Activated CD8-positive, alpha-beta memory T cell treated with anti-CD3 and anti-CD28 coated beads, Interleukin-2, amount 50 U/mL, for 48 hours (primary cell): ENCODE results near the gene SAMM50.
"Not testable (repeated sequence)": the region's sequence is repeated elsewhere in the genome, so short reads cannot be mapped to it uniquely, and the experiment has no call there.

Experiments
- DNase-seq: peaks from one replicate; pipeline ENCODE4 v3.0.0-alpha.2; 2020

SAMM50 gene

DNA sequence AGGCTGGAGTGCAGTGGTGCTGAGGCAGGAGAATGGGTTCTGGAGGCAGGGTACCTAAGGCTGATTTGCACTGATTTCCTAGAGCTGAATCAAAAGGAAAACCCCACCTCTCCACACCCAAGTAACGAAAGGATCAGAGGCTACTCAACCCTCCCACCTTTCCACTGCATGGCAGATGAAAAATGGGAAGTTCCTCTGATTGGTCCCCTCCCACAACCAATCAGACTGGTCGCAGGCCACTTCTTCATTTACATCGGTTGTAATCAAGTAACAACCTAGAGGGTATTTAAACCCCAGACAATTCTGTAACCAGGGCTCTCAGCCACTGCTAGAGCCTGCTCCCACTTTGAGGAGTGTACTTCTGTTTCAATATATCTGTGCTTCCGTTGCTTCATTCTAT, 50.3 kb downstream of the SAMM50 start:
- no peak for DNase-seq

DNA sequence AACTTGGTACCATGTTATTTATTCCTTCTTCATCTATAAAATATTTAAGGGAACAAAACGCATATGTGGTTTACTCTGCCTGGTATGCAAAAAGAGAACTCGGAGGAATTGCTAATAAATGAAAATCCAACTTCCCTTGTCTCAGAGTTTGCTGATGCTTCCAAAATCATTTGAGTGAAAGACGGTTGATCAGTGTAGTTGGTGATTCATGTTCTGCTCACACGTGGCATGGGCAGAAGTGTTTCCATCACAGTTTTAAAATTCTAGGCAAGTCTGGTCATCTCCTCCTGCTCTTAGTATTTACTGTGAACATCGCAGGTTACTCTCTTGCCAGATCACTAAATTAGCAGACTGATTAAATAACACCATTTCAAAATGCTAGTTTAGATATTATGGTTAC, 56.9 kb downstream of the SAMM50 start:
- no peak for DNase-seq

DNA sequence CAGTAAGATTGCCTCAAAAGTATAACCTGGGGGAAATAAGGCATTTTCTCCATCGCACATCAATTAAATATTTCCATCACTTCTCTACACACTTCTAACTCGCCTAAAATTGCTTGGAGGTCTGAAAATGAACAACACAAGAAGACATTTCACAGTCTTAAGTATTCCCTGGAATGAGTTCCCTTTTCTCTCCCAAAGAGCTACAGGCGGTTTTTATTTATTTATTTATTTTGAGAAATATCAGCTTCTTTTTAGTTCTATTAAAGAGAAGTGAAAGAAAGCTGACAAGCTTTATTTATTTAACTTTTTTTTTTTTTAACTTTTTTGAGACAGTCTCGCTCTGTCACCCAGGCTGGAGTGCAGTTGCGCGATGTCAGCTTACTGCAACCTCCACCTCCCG, 57.3 kb downstream of the SAMM50 start:
- DNase-seq = no peak

DNA sequence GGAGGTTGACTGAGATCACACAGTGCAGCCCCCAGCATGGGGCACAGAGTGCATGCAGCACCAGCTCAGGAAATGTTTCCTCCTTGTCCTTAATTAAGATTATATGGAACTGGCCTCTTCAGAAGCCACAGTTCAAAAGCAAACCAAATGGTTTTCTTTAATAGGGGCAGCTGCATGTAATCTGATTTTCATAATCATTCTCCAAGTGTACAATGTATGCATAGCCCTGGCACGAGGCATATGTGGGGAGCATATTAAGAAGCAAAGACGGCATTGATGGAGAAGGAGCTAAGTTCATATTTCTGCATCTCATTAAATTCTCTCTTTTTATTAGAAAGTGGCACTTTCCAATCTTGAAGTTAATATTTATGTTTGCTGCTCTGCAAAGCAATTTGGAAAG, 59.0 kb downstream of the SAMM50 start:
- DNase-seq = no peak

DNA sequence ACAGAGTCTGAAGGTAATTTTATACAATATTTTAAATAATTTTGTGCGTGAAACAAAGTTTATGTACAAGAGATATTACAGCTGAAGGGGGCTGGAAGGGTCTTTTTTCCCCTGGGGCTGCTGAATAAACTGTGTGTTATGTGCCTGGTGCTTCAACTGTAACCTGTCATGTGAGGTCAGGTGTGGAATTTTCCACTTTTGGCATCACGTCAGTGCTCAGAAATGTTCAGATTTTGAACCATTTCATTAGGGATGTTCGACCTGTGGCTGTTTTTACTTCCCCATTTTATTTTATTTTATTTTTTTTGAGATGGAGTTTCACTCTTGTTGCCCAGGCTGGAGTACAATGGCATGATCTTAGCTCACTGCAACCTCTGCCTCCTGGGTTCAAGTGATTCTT, 61.3 kb downstream of the SAMM50 start:
- DNase-seq = not testable (repeated sequence)

DNA sequence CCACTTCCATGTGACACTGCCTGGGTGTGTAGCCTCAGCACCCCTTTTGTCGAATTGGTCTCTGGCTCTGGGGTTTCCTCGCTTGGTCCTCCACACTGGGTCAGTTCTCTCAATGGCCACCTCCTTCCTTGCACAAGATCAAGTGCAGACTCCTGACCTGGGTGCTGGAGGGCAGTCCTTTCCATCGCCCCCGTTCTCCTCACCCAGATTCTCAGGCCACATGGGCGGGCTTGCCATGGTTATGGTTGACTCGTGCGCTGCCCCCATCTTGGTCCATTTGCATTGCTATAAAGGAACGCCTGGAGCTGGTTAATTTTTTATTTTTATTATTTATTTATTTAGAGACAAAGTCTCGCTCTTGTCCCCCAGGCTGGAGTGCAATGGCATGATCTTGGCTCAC, 63.4 kb downstream of the SAMM50 start:
- no peak for DNase-seq

DNA sequence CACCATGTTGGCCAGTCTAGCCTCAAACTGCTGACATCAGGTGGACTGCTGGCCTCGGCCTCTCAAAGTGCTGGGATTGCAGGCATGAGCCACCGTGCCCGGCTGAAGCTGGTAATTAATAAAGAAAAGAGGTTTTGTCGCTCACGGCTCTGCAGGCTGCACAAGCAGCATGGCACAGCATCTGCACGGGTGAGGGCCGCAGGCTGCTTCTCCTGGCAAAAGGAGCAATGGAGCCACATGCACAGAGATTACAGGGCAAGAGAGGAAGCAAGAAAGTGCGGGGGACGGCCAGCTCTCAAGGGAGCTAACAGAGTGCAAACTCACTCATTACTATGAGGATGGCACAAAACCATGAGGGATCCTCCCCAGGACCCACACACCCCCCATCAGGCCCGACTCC, 64.2 kb downstream of the SAMM50 start:
- no peak for DNase-seq

DNA sequence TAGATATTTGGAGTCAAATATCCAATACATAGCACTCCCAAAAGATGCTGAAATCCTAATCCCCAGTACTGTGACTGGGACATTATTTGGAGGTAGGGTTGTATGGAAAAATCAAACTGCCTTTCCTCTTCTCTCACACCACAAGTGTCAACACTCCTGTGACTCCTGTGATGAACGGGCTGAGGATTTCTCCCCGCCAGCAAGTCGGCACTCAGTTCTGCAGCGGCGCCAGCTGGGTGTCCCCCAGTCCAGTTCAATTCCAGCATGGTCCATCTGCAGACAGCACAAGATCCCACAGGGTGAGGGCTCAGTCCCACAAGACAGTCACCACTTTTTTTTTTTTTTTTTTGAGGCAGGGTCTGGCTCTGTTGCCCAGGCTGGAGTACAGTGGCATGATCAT, 64.6 kb downstream of the SAMM50 start:
- DNase-seq = no peak

DNA sequence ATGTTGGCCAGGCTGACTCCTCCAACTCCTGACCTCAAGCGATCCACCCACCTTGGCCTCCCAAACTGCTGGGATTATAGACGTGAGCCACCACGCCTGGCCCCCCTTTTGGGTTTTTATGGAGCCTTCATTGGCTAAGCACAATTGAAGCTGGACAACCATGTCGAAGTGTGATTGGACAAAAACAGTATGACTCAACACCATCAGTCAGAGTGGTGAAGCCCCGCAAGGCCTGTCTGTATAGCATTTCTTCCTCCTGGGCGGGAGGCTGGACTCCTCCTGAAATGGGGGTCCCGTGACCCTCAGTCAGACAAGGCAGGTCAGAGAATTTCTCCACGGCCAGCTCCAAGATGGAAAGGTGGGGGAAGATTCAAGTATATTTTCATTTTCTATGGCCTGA, 65.7 kb downstream of the SAMM50 start:
- DNase-seq = no peak

DNA sequence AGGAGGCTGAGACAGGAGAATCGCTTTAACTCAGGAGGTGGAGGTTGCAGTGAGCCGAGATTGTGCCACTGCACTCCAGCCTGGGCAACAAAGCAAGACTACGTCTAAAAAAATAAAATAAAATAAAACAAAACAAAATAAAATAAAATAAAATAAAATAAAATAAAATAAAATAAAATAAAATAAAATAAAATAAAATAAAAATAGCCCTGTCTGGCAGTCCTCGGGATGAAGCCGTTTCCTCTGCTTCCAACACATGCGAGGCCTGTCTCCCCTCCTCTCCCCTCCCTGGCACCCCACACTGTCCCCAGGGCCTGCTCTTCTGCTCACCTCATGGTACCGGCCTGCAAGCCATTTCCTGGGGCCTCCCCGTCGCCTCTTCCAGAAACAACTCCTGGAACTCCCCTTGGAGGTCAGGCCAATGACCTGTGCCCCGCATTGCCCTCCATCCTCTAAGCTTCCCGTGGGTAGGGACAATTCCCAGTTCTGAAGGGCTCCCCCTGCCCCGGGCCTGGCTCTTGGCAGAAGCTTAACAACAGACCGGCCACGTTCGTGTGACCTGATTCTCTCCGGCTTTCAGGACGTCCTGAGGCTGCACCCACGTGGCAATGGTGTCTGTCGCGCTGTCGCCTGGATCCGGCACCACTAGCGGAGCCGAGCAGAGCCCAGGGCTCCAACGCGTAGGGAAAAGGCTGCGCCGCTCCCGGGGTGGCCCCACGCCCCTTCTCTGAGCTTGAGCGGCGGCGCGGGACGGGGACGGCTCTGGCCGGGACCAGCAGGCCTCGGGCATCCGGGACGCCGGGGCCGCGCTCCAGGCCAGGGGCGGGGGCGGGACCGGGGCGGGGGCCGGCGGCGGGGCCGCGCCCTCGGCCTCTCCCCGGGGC, 68.4 kb downstream of the SAMM50 start:
- DNase-seq = peak; percentile 78

DNA sequence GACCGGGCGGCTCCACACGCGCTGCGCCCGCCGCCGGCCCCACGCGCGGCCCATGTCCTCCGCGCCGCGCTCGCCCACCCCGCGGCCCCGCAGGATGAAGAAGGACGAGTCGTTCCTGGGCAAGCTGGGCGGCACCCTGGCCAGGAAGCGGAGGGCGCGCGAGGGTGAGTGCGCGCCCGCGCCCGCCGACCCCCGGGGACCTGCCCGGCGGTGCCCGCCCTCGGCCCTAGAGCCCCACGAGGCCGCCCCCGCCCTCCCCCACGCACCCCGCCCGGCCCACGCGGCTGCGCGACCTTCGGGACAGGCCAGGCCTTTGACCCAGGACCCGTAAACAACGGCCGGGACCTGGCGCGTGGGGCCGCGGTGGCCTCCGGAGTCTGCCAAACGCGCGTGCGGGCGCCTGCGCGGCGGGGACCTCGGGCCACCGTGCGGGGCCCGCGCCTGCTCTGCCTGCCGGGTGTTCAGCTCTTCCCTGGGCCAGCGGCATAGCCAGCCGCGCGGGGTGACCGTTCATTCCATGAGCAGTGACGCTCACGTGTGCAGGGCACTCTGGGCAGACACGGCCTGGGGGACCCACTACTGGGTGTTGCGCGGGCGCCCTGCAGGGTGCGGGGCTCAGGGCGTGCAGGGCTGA, 69.2 kb downstream of the SAMM50 start, which contains the start of gene PARVB:
Gene PARVB (plus strand): TSS at position 15 of the 634 bp plus-strand sequence. CDS start 38 bp downstream, at position 53.
- peak; percentile 65 for DNase-seq

DNA sequence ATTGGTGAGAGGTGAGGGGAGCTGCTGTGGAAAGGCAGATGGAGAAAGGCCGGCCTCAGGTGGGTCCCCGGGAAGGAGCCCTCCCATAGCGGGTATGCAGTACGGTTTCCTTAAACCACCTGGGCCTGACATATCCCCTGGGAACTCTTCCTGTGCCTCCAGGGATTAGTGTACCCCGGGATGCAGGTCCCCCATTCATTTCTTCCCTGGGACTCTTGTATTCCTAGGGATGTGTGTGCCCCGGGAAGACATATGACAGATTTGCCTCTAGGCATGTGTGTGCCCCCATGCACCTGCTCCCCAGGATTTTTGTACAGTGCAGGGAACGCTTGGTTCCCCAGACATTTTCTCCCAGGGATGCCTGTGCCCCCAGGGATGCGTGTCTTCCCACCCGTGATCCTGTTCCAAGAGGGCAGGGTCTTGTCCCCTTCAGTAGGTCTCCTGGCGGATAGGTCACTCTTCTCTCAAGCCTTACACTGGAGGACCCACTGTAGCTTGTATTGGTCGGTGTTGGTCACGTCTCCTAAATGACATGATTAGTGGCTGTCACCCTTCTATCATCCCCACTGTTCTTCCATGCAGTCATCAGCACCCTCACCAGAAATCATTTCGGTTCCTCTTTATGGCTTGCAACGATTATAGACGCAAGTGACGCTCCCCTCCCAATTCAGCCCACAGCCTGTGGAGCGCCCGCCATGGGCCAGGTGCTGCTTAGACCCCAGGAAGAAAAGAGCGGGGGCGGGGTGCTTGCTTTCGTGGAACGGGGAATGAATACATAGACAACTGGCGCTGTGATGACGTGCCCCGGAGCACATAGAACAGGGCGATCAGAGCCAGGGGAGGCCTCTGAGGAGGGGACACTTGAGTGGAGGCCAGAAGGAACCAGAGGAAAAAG, 70.2 kb downstream of the SAMM50 start:
- DNase-seq = no peak

DNA sequence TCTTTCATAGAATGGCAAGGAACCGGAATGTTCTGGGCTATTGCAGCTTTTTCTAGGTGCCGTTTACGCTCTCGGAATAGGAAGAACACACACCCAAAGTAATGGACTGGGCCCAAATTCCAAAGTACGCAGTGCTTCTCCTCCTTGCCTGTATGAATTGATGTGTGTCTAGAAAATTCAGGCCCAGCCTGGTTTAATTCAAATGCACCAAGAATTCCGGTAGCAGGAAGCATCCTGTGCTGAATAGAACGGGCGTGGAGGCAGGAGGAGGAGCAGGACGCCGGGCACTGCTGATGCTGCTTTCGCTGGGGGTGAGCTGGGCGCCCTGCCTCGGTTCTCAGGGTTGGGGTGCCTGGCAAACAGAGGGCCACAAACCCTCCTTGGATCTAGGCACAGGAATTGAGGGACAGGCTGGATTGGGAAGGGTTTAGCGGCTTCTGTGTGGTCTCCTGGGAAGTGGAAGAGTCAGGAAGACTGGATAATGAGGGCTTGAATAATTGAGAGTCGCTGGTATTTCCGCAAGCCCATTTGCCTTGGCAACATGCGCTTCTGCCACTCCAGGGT, 70.9 kb downstream of the SAMM50 start:
- DNase-seq = no peak

DNA sequence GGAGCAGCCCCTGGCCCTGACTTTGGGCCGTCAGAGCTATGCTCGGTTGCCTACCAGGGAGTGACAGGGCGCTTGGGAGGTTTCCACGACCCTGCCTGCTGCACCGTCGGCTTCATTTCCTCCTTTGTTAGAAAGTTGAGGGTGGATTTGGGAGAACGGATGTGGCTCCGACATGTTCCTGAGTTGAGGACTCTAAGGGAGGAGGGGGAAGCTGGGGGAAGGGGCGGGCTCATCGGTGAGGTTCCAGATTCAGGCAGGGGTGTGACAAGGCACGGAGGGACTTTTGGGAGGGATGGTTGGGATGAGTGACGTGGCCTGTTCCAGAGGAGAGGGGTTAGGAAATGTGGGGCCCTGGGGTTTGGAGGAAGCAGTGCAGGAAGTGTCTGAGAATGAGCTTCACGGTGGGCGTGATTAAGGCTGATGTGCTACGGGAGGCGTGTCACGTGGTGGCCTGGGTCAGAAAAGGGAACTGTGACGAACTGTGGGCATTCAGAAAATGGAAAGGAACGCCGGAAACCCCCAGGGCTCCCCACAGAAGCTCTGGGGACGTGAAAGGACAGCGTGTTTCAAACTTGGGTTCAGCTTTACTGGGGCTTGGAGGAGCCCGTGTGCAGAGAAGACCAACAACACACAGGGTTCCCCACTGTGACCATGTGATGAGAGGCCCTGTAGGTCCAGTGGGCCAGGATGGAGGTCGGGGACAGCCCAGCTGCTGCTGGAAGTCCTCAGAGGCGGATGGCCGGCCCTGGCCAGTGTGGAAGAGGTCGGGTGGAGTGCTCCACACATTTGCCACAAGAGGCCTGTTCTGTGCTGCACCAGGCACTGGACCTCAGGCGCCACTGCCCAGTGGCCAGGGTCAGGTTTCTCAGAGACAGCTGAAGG, 71.6 kb downstream of the SAMM50 start:
- DNase-seq = peak; percentile 80

DNA sequence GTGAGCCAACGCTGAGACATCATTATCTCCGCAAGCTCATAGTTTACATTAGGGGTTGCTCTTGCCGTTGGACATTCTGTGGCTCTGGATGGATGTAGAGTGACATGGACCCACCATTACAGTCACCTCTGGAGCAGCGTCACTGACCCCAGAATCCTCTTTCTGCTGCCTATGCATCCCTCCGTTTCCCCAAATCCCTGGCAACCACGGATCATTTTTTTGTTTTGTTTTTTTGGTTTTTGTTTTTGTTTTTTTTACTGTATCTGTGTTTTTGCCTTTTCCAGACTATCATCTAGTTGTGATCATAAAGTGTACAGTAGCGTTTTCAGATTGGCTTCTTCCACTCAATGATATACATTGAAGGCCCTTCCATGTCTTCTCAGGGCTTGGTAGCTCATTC, 72.8 kb downstream of the SAMM50 start:
- no peak for DNase-seq

DNA sequence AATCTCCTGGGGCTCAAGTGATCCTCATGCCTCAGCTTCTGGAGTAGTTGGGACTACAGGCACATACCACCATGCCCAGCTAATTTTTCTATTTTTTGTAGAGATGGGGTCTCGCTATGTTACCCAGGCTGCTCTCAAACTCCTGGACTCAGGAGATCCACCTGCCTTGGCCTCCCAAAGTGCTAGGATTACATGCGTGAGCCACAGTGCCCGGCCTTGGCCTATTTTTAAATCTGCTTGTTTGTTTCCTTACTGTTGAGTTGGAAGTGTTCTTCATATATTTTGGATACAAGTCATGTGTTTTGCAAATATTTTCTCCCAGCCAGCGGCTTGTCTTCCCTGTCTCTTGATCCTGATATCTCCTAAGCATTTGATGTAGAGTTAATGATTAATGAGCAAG, 73.8 kb downstream of the SAMM50 start:
- no peak for DNase-seq

DNA sequence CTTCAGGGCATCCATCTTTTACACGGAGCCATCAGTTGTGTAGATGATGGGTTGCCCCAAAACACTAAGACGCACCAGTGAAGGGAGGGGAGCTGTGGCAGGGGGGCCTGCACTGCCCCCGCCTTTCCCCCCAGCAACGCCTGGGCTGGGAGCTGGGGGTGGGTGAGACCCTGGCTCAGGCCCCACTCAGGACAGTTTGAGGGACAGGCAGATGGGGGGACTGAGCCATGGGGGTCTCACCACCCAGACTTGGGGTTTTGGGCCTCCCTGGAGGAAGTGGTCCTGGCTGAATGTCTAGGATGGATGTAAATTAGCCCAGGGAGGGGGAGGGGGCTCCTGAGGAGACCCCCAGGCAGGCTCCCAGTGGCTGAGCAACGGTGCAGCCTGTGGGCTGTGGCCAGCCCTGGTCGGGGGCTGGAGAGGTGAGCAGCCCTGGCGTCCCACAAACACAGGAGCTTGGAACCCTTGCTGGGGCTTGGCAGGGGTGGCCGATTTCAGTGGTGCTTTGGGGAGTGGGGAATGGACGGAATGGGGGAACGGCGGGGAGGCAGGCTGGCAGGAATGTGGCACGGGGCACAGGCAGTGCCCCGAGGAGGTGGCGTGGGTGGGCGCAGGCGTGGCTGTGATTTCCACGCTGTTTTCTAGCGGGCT, 74.9 kb downstream of the SAMM50 start:
- DNase-seq = no peak

DNA sequence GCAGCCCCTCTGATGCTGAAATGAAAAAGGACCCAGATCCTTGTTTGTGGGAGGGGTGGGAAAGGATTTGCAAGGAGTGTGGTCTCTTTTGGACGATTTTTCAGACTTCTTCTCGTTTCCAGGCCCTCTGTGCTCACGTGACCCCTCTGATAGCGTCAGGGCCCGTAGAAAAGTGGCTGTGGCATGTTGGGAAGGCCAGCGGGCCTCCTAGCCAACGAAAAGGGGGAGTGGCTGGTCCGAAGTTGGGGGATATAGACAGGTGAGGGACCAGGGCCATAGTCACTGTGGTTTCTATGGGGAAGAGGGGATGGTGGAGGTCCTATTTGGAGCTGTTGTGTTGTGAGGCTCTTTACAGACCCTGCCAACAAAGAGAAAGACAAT, 75.5 kb downstream of the SAMM50 start:
- DNase-seq = no peak

DNA sequence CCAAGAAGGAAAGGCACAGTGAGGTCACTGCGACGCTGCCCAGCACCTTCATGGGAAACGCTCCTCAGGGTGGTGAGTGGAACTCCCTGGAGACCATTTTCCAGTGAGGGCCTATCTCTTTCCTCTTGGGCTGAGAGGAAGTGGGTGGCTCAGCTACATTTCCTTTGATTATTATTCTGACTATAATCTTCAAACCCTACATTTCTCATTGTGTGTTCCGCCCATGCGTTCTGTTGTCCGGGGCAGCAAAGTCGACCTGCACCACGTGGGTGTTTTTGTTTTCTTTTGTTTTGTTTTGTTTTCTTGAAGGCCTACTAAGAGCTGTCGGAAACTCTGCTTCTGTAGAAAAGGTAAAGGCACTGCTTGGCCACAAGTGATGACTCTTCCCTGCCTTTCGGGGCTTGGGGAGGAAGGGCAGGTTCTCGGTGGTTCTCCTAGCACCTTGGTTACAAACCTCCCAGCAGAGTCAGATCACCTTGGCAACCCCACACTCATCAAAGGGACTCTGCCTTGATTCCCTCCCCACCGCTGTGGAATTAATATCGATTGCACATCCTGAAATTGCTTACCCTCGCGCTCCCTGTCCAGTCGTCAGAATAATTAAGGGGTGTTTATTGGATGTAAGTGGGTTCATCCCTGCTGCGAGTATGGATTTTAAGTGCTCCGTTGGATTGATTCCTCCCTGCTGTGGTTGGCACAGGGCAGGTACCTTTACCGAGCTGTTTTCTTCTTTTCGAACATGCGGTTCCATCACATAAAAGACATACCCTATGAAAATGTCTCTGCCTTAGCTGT, 76.1 kb downstream of the SAMM50 start:
- no peak for DNase-seq

DNA sequence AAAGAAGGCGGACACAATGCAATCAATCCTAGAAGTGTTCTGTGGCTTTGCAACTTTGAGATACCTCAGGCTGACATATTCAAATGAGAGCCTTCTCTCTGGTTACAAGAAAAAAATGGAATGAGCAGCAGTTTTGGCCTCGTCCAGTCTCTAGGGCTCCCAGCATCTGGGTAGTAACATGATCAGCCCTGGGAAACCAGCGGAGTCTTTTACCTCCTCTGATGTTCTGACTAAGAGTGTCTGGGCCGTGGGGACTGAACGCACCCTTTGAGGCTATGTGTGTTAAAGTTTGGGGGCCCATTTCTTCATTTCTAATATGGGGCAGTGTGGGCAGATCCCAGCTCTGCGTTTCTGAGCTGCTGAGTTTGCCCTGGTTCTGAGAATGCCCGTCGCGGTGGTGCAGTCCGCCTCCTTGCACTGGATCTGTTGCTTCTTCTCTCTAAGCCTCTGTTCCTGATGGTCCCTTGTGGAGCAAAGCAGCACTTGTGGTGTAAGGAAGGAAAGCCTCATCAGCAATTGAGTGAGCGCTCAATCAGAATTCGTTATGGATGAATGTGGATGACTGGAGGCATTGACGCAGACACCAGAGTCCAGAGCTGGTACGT, 77.0 kb downstream of the SAMM50 start:
- no peak for DNase-seq
